ENCODE measurements around the gene PTPN23. TPM values are rescaled to one million over a fixed set of nuclear protein-coding genes. Genes with fewer than 3 reads are reported as not detected.

Gene PTPN23
- polyA plus RNA-seq, 3 donors = 1.2 to 13.7 (median 1.3) TPM

- intact Hi-C loops (cut with micrococcal nuclease) = no loop called here
- TF ChIP-seq, protein P1, sequence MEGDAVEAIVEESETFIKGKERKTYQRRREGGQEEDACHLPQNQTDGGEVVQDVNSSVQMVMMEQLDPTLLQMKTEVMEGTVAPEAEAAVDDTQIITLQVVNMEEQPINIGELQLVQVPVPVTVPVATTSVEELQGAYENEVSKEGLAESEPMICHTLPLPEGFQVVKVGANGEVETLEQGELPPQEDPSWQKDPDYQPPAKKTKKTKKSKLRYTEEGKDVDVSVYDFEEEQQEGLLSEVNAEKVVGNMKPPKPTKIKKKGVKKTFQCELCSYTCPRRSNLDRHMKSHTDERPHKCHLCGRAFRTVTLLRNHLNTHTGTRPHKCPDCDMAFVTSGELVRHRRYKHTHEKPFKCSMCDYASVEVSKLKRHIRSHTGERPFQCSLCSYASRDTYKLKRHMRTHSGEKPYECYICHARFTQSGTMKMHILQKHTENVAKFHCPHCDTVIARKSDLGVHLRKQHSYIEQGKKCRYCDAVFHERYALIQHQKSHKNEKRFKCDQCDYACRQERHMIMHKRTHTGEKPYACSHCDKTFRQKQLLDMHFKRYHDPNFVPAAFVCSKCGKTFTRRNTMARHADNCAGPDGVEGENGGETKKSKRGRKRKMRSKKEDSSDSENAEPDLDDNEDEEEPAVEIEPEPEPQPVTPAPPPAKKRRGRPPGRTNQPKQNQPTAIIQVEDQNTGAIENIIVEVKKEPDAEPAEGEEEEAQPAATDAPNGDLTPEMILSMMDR (IDR thresholded peaks at IDR 0.05) = no peak
These were observed 55.4 kb downstream of the PTPN23 start for GRCh38 chr3:47436180-47436579.

DNA sequence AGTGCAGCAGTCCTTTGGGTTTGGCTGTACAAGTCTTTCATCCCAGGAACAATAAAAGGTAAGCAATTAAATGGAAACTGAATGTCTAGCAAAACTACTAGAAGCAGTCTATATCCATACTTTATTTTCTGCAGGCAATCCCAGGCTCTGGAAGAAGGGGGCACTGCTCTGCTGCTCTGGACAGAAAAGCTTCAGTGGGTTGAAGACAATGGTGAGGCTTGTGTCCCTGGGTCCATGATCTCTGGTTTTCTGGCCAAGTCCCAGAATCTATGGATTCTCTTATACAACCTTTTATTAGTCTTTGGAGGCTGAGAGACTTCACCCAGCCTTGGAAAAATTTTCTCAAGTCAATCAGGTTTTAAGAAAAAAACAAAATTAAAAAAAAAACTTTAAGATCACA lies 59.3 kb downstream of the PTPN23 start:
- intact Hi-C loops (cut with micrococcal nuclease) = no loop called here
- no peaks in the 10 kb centered on the region for H3K9me3 ChIP-seq (replicated peaks in 1 of 2; ENCODE audit: control insufficient read depth in 1 of 2, insufficient read depth in 1 of 2, low read length in 2 of 2)

More at GRCh38 chr3:47436180-47436579, 55.4 kb downstream of the PTPN23 start:
- Histone ChIP-seq H4K20me1 (ENCODE audit: insufficient read depth, low read length) (peaks cover 6% of the 10 kb centered on the region), H3K9ac (ENCODE audit: insufficient read depth, low read length, poor library complexity, severe bottlenecking) (no peak overlapping the region), H3K9me3 (replicated peaks in 1 of 2; ENCODE audit: control insufficient read depth in 1 of 2, insufficient read depth in 1 of 2, low read length in 2 of 2) (no peaks in the 10 kb centered on the region), H3K79me2 (ENCODE audit: insufficient read depth, low read length) (peaks cover 3% of the 10 kb centered on the region), H2AFZ (ENCODE audit: insufficient read depth, low read depth, low read length, poor library complexity, severe bottlenecking) (no peak overlapping the region), H3K27ac (ENCODE audit: low read depth in 1 of 2, low read length in 2 of 2) (no peak overlapping the region), H3K4me3 (replicated peaks in 1 of 3; ENCODE audit: low read depth in 2 of 3, low read length in 3 of 3) (no peak overlapping the region), H3K4me1 (ENCODE audit: control insufficient read depth in 1 of 2, insufficient read depth in 2 of 2, low read length in 2 of 2) (no peaks in the 10 kb centered on the region), H3K4me2 (replicated peaks; ENCODE audit: extremely low read depth, low read length, poor library complexity, severe bottlenecking) (no peak overlapping the region), H3K27me3 (ENCODE audit: control insufficient read depth in 2 of 2, insufficient read depth in 2 of 2, low read length in 2 of 2) (no peaks in the 10 kb centered on the region), H3K36me3 (replicated peaks in 1 of 2; ENCODE audit: control insufficient read depth in 1 of 2, insufficient read depth in 2 of 2, low read length in 2 of 2) (peaks cover 51 to 70% of the 10 kb centered on the region in 2 donors)
- no peaks in the 10 kb centered on the region for H3K27me3 Mint-ChIP-seq (ENCODE audit: low read depth in 3 of 3)
- 100% methylated on average over 3 of the region's 5 CpGs for WGBS (ENCODE audit: insufficient coverage)
- no peak overlapping the region for H3K4me3 Mint-ChIP-seq
- H3K36me3 Mint-ChIP-seq = peaks cover 54 to 78% of the 10 kb centered on the region in 2 donors
- no peak for DNase-seq
- H3K4me1 Mint-ChIP-seq = no peaks in the 10 kb centered on the region
- H3K27ac Mint-ChIP-seq = no peak overlapping the region
- no peaks in the 10 kb centered on the region for H3K9me3 Mint-ChIP-seq

More for the DNA sequence above, 59.3 kb downstream of the PTPN23 start:
- H3K27me3 ChIP-seq (ENCODE audit: control insufficient read depth in 2 of 2, insufficient read depth in 2 of 2, low read length in 2 of 2) = no peaks in the 10 kb centered on the region
- Mint-ChIP-seq H3K4me3 (no peak overlapping the region), H3K27me3 (ENCODE audit: low read depth in 3 of 3) (no peaks in the 10 kb centered on the region), H3K4me1 (peaks cover 14% of the 10 kb centered on the region), H3K9me3 (peaks cover 0 to 2% (median 0%) of the 10 kb centered on the region in 7 donors), H3K36me3 (peaks cover 38 to 57% of the 10 kb centered on the region in 2 donors), H3K27ac (no peak overlapping the region)
- peak in 1 of 3 donors; percentile 8 for DNase-seq
- H3K27ac ChIP-seq (ENCODE audit: low read depth in 1 of 2, low read length in 2 of 2) = no peak overlapping the region
- H3K4me2 ChIP-seq (replicated peaks; ENCODE audit: extremely low read depth, low read length, poor library complexity, severe bottlenecking) = no peak overlapping the region
- H4K20me1 ChIP-seq (ENCODE audit: insufficient read depth, low read length) = peaks cover 37% of the 10 kb centered on the region
- peaks cover 9 to 10% of the 10 kb centered on the region in 2 donors for H3K4me1 ChIP-seq (ENCODE audit: control insufficient read depth in 1 of 2, insufficient read depth in 2 of 2, low read length in 2 of 2)
- H3K36me3 ChIP-seq (replicated peaks in 1 of 2; ENCODE audit: control insufficient read depth in 1 of 2, insufficient read depth in 2 of 2, low read length in 2 of 2) = peaks cover 28 to 54% of the 10 kb centered on the region in 2 donors
- H3K4me3 ChIP-seq (replicated peaks in 1 of 3; ENCODE audit: low read depth in 2 of 3, low read length in 3 of 3) = no peak overlapping the region
- peaks cover 15% of the 10 kb centered on the region for H3K79me2 ChIP-seq (ENCODE audit: insufficient read depth, low read length)
- TF ChIP-seq, protein P1 (IDR thresholded peaks at IDR 0.05) = no peak
- no peak overlapping the region for H3K9ac ChIP-seq (ENCODE audit: insufficient read depth, low read length, poor library complexity, severe bottlenecking)
- H2AFZ ChIP-seq (ENCODE audit: insufficient read depth, low read depth, low read length, poor library complexity, severe bottlenecking) = no peak overlapping the region
